PC-3 (cell line): ENCODE results near the gene GNG4. TPM values are rescaled to one million over a fixed set of nuclear protein-coding genes. Genes with fewer than 3 reads are reported as not detected.
"Not testable (repeated sequence)": the region's sequence is repeated elsewhere in the genome, so short reads cannot be mapped to it uniquely, and the experiment has no call there.

ENCODE experiments used
- ATAC-seq: fragments of 200-7000 bp; cut with Tn5 transposase; 2 replicates; pipeline ENCODE4 v1.9.1; 2020; ENCODE audit warnings: mild to moderate bottlenecking, moderate library complexity
- BruUV-seq: library from RNA; stranded (reverse); fragments of 400-500 nt; replicated peaks from 2 replicates; lab custom pipeline; 2021; lab: Mats Ljungman, UMichigan
- CTCF ChIA-PET: fragments of 300-600 bp; sonication (Branson Sonifier 250); formaldehyde crosslinking; loops from one replicate; lab custom pipeline; 2022; ENCODE audit warnings: antibody characterized with exemption; lab: Charles Lee
- POLR2A ChIA-PET: fragments of 300-600 bp; sonication (Branson Sonifier 250); formaldehyde crosslinking; loops from one replicate; lab custom pipeline; 2022; ENCODE audit warnings: antibody characterized with exemption; ENCODE audit not compliant: unreplicated experiment; lab: Charles Lee
- DNase-seq: peaks from one replicate; pipeline ENCODE4 v3.0.0-alpha.2; 2015
- H2AFZ ChIP-seq: fragments of 300-600 bp; sonication (generic); 2 replicates; pipeline ENCODE4 v1.6.0; 2016; ENCODE audit warnings: antibody characterized with exemption, low read length
- H3F3A ChIP-seq: fragments of 300-600 bp; sonication (generic); one replicate; pipeline ENCODE4 v1.6.0; 2017; ENCODE audit warnings: antibody characterized with exemption, low read length, control low read depth, mild to moderate bottlenecking; ENCODE audit not compliant: unreplicated experiment
- H3K27ac ChIP-seq: fragments of 300-600 bp; sonication (generic); 2 replicates; pipeline ENCODE4 v1.5.1; 2016; ENCODE audit warnings: mild to moderate bottlenecking, low read length
- H3K27me3 ChIP-seq: fragments of 300-600 bp; sonication (generic); 2 replicates; pipeline ENCODE4 v1.6.1; 2016; ENCODE audit warnings: low read length, mixed read lengths
- H3K36me3 ChIP-seq: fragments of 300-600 bp; sonication (generic); 2 replicates; pipeline ENCODE4 v1.6.1; 2016; ENCODE audit warnings: low read depth, mixed run types, low read length, mixed read lengths
- H3K4me1 ChIP-seq: fragments of 300-600 bp; sonication (generic); 2 replicates; pipeline ENCODE4 v1.5.1; 2016; ENCODE audit warnings: low read length; ENCODE audit not compliant: insufficient read depth
- H3K4me2 ChIP-seq: fragments of 300-600 bp; sonication (generic); 2 replicates; pipeline ENCODE4 v1.6.0; 2016; ENCODE audit warnings: low read length
- H3K4me3 ChIP-seq: fragments of 300-600 bp; sonication (generic); 2 replicates; pipeline ENCODE4 v1.5.1; 2016; ENCODE audit warnings: mild to moderate bottlenecking, low read length, mixed read lengths
- H3K79me2 ChIP-seq: fragments of 300-600 bp; sonication (generic); 2 replicates; pipeline ENCODE4 v1.6.1; 2017; ENCODE audit warnings: low read length, mixed read lengths
- H3K9ac ChIP-seq: fragments of 300-600 bp; sonication (generic); 2 replicates; pipeline ENCODE4 v1.6.0; 2016; ENCODE audit warnings: mild to moderate bottlenecking, low read length
- H3K9me2 ChIP-seq: fragments of 300-600 bp; sonication (generic); replicated peaks from 2 replicates; pipeline ENCODE4 v1.6.1; 2016; ENCODE audit warnings: mixed run types, low read length, mixed read lengths
- H3K9me3 ChIP-seq: fragments of 300-600 bp; sonication (generic); 2 replicates; pipeline ENCODE4 v1.6.1; 2016; ENCODE audit warnings: low read length, mixed read lengths
- H4K20me1 ChIP-seq: fragments of 300-600 bp; sonication (generic); 2 replicates; pipeline ENCODE4 v1.6.1; 2016; ENCODE audit warnings: low read length, mixed read lengths
- CTCF ChIP-seq: fragments of 300-600 bp; sonication (generic); conservative IDR thresholded peaks from 2 replicates; pipeline ENCODE4 v1.5.1; 2017; ENCODE audit warnings: antibody characterized with exemption, low read depth, mild to moderate bottlenecking, low read length
- EZH2 ChIP-seq: fragments of 300-600 bp; sonication (generic); IDR thresholded peaks from one replicate; pipeline ENCODE4 v1.6.1; 2017; ENCODE audit warnings: antibody characterized with exemption, mild to moderate bottlenecking, low read length; ENCODE audit not compliant: unreplicated experiment
- EZH2phosphoT487 ChIP-seq: fragments of 300-600 bp; sonication (generic); IDR thresholded peaks from 2 replicates; pipeline ENCODE4 v1.6.1; 2018; ENCODE audit warnings: mild to moderate bottlenecking, antibody characterized with exemption, low read length, borderline replicate concordance
- intact Hi-C: fragments of 100-400 bp; cut with micrococcal nuclease; formaldehyde crosslinking; loops from 2 replicates; pipeline ENCODE4 v1.9.0; 2023
- total RNA-seq: library from RNA; depleted of rRNA; stranded (reverse); fragments of >200 nt; gene quantifications from 2 replicates; pipeline ENCODE4 v1.2.3, GENCODE V29; 2014

GNG4 gene
- total RNA-seq, 1 experiment from 2014 or later = 0.80 TPM

- DNase-seq = no peak
- intact Hi-C loops = no loop called here
- H3K36me3 ChIP-seq = no peaks in the 10 kb centered on the region
- H3K4me2 ChIP-seq = no peak overlapping the region
- CTCF ChIA-PET = no interaction called here
- H3K4me1 ChIP-seq = no peaks in the 10 kb centered on the region
- BruUV-seq = no TSS peak
- H4K20me1 ChIP-seq = no peaks in the 10 kb centered on the region
- no peaks in the 10 kb centered on the region for H3K27me3 ChIP-seq
- no peaks in the 10 kb centered on the region for H3K9me3 ChIP-seq
- TF ChIP-seq EZH2phosphoT487 = no peak
- no peak for TF ChIP-seq CTCF
- no peak overlapping the region for H3K9ac ChIP-seq
- POLR2A ChIA-PET = no interaction called here
- no peak for ATAC-seq
- no peak overlapping the region for H3K4me3 ChIP-seq
- H3K79me2 ChIP-seq = no peaks in the 10 kb centered on the region
- H2AFZ ChIP-seq = no peak overlapping the region
- no peak overlapping the region for H3K27ac ChIP-seq
- no peaks in the 10 kb centered on the region for H3F3A ChIP-seq
- no peaks in the 10 kb centered on the region for H3K9me2 ChIP-seq
These were observed 74.0 kb downstream of the GNG4 start for GRCh38 chr1:235575597-235575996.

- no TSS peak for BruUV-seq
- Histone ChIP-seq H4K20me1 (no peaks in the 10 kb centered on the region), H3K79me2 (no peaks in the 10 kb centered on the region), H3K4me2 (no peak overlapping the region), H3F3A (no peaks in the 10 kb centered on the region), H3K4me1 (no peaks in the 10 kb centered on the region), H3K27me3 (no peaks in the 10 kb centered on the region), H3K36me3 (no peaks in the 10 kb centered on the region), H3K9me3 (no peaks in the 10 kb centered on the region), H3K9ac (no peak overlapping the region), H3K4me3 (no peak overlapping the region), H3K9me2 (no peaks in the 10 kb centered on the region), H3K27ac (no peak overlapping the region), H2AFZ (no peak overlapping the region)
- TF ChIP-seq CTCF (no peak), EZH2phosphoT487 (no peak), EZH2 (no peak)
- DNase-seq = no peak
- CTCF ChIA-PET = no interaction called here
- ATAC-seq = no peak
- intact Hi-C loops = no loop called here
- POLR2A ChIA-PET = no interaction called here
These were observed 75.7 kb downstream of the GNG4 start for GRCh38 chr1:235573880-235574279.

- BruUV-seq, ATAC-seq, H3K9me2 ChIP-seq, H3K36me3 ChIP-seq, H3K4me3 ChIP-seq, H3K9me3 ChIP-seq, H4K20me1 ChIP-seq, H3K9ac ChIP-seq, H3K4me2 ChIP-seq, DNase-seq, intact Hi-C loops, H3K27me3 ChIP-seq, H2AFZ ChIP-seq, POLR2A ChIA-PET, H3F3A ChIP-seq, H3K27ac ChIP-seq, H3K4me1 ChIP-seq, CTCF ChIA-PET, H3K79me2 ChIP-seq: not testable (repeated sequence)
These were observed 76.6 kb downstream of the GNG4 start for GRCh38 chr1:235572971-235573370.
